NCI-H2196 (cell line): ENCODE measurements around the gene SIGLEC9.

Experiments used
- DNase-seq: peaks from one replicate; lab custom pipeline; 2025; ENCODE audit not compliant: unreplicated experiment; lab: John Stamatoyannopoulos, UW

SIGLEC9 gene

DNA sequence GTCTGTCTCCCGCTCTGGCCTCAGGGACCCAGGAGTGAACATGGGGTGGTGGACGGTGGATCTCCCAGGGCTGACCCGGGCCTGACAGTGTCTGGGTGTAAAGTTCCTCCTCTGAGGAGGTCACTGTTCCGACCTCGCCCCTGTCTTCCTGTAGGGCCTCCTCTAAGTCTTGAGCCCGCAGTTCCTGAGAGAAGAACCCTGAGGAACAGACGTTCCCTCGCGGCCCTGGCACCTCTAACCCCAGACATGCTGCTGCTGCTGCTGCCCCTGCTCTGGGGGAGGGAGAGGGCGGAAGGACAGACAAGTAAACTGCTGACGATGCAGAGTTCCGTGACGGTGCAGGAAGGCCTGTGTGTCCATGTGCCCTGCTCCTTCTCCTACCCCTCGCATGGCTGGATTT lies at the start of gene SIGLEC9:
Gene SIGLEC9, plus strand, starts transcription at position 178 of the 400 bp plus-strand sequence. Its CDS starts 69 bp downstream, at position 247.
- no peak for DNase-seq

DNA sequence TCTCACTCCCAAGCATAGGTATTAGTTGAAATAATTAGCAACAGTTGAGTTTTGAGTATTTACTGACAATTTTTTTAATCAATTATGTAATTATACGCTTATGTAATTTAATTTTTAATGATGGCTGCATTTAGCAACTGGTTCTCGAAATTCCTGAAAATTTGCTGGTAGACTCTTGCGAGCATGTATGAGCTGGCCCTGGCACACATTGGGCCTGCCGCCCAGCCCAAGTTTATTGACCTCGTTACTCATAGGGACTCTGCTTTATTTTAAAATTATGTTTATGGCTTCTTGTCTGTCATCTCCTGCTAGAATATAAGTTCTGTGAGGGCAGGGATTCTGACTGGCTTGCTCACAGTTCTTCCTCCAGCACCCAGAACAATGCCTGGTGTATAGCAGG lies 48.7 kb upstream of the SIGLEC9 start:
- no peak for DNase-seq

DNA sequence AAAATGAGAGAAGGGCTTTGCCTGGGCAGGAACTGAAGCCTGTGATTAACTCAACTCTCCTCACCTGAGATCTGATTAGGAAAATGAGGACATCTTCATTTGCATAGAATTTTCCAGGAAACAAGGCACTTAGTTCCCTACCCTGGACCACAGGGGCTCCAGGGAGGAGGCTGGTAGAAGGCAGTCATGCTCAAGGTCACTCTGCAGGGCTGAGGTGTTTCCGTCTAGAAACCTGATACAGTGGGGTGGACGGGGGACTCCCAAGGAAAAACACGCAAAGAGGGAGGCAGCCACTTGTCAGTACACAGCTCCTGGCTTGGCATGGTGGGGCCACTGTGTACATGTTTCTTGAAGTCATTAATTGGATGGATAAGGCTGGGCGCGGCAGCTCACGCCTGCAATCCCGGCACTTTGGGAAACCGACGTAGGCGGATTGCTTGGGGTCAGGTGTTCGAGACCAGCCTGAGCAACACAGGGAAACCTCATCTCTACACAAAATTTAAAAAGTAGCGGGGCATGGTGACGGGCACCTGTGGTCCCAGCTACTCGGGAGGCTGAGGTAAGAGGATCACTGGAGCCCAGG lies 48.0 kb upstream of the SIGLEC9 start:
- no peak for DNase-seq

DNA sequence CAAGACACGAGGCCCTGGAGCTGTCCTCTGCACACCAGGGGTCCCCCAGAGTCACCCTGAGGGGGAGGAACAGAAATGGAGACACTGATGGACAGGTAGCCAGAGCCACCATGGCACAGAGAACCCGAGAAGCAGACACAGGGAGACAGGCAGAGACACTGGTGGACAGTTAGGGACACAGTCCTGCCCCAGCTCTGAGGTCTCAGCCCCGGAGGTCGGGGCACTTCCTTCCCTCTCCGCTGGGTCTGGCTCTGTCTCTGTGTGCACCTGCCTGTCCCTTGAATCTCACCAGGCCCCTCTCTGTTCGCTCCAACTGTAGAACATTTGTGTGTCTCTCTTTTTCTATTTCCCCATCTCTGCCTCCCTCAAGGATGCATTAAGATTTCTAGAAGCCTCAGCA lies 46.6 kb upstream of the SIGLEC9 start:
- DNase-seq, result no peak

DNA sequence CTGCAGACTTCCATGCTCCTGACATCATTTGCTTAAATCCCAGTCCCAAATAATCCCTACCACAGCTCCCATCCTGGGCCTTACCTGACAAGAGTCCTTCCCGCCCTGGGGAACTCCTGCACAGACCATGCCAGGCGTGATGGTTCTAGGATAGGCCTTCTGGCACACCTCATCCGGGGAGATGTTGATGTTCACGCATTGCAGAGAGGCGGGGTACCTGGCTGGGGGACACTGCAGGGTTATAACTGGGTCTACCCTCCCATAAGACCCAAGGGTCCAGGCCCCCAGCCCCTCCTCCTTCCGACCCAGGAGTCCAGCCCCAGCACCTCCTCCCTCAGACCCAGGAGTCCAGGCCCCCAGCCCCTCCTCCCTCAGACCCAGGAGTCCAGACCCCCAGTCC lies 46.0 kb upstream of the SIGLEC9 start:
- no peak for DNase-seq

DNA sequence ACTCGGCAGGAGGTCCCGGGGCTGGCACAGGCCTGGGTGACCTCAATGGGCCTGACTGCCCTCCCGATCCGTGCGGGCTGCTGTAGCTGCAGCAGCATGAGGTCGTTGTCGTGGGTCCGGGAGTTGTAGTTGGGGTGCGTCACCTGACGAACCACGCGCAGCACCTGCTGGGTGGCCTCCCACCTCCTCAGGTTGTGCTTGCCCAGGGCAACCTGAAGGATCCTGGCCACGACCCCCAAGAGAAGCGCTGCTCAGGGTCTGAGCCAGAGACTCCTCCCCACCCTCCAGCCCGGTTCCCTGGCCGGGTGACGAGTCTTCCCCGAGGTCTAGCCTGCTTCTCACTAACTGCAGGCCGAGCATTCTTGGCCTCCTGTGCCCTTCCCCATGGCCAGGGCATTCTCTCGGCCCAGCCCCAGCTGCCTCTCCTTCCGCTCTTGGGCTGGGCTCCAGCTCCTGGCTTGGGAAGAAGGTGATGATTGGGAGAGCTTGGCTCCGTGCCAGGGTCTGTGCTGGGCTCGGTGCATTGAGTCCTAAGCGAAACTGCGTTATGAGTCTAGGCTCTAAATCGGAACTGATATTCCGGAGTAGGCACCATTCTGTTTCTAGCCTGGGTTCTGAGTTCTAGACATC lies 45.1 kb upstream of the SIGLEC9 start:
- peak; percentile 7 for DNase-seq

DNA sequence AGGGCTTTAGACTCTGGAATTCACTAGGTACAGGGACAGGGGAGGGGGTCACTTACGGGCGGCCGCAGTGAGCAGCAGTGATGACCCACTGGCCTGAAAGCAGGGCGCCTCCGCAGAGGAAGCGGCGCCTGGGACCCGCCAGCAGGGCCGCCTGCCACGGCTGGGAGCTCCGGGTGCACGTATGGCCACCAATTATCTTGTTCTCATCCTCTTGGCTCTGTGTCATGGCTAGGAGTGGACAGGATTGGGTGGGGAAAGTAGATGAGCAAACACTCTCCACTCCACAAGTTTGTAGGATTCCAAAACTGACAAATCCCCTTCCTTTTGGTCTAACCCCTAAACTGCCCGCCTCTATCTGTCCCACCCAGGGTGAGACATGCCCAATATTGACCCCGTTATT lies 43.2 kb upstream of the SIGLEC9 start:
- DNase-seq, result no peak

DNA sequence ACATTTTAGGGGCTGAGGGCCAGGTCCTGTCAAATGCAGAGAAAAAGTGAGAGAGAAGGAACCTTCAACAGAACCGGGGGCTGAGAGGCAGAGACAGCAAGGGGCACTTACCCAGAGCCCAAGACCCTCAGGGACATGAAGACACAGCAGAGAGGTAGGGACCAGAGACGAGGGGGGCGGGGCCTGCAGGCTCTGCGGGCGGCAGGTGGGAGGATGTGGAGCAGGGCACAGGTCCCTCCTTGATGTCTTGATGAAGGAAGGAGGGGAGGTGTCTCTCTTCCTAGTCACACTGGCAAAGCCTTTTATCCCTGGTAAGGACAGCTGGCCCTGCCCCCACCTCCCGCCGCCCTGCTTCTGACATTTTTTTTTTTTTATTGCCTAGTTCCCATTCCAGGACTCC lies 42.1 kb upstream of the SIGLEC9 start, which contains the start of gene KLK14:
Gene KLK14, minus strand, starts transcription at position 277 of the 400 bp plus-strand sequence. Its CDS starts 273 bp downstream, at position 4.
- DNase-seq, result no peak

DNA sequence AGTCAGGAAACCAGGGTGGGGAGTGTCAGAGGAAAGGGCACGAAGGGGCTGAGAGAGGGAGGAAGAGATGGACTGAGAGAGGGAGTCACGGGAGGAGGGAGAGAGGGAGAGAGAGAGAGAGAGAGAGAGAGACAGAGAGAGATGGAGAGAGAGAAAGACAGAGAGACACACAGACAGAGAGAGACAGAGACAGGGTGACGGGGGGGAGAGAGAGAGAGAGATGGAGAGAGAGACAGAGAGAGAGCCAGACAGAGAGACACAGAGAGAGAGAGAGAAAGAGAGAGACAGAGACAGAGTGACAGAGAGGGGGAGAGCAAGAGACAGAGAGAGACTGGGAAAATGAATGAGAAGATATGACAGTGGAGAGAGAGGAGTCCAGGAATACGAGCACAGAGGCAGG lies 41.5 kb upstream of the SIGLEC9 start:
- no peak for DNase-seq

DNA sequence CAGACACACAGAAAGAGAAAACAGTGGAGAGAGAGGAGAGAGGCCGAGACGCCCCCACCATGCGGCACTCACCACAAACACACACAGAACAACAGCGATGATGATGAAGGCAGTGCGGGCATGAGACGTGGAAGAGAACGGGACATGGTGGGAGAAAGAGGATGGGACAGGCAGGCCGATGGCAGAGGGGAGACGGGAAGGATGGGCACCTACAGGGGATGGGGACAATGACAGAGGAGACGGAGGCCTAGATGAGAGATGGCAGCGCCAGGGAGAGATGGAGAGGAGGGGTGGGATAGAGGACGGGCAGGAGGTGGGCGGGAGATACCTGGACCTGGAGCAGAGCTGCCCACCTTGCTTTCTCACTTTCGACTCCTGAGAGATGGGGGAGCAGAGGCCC lies 40.9 kb upstream of the SIGLEC9 start:
- DNase-seq, result no peak

DNA sequence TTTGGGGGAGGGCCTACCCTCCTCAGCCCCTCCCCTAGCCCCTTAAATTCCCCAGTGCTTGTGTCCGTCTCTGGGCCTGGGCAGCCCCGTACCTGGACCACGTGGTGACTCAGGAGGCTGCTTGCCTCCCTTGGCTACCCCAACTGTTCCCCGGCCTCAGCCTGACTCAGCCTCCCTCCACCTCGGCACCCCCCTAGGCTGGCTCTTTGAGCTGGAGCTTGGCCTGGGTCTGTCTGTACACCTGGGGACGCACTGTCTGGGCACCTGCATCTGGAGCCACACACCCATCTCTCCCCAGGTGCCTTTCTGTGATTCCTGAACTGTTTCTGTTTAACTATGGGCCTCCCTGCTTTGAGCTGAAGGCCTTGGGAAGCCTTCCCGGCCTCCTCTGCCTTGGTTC lies 40.2 kb upstream of the SIGLEC9 start:
- no peak for DNase-seq

DNA sequence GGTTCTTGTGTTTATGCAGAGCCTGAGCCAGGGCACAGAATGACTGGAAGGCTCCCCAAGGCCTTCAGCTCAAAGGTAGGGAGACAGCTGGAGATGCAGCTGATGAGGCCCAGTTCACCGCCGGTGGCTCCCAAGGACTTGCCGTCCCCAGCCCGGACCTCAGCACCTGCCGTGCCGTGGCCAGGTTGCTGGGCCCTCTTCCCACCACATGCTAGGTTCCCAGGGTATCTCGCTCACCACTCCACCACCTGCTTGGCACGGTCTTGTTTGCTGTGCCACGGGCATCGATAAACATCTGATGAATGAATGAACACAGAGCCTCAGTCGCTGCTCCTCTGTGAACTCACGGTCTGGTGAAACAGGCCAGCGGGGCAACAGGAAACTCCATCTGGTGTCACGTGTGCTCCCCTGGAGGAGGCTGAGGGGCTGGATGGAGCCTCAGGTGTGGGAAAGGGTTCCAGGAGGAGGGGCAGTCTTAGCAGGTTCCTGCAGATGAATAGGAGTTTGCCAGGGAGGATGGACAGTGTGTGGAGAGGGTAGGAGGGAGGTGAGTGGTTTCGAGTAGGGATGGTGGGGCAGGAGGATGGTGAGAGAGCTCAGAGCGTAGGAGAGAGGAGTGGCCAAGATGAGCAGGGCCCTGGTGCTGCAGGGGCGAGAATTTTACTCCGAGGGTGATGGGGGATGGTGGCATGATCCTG lies 38.4 kb upstream of the SIGLEC9 start:
- no peak for DNase-seq

DNA sequence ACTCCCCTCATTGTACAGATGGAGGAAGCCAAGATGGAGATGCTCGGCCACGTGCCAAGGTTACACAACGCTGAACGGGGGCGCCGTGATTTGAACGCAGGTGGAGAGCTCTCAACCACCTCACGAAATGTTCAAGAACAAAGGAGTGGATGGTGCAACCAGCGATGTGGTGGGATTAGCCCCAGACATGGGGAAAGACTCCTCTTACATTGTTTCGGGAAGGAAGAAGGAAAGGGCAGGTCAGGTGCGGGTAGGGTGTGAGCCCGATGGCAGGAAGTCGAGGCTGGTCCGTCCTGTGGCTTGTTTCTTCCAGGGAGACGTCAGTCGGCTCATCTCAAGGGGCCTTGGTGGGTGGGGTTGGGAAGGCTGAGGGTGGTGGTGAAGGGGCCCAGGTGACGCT lies 34.9 kb upstream of the SIGLEC9 start:
- no peak for DNase-seq

DNA sequence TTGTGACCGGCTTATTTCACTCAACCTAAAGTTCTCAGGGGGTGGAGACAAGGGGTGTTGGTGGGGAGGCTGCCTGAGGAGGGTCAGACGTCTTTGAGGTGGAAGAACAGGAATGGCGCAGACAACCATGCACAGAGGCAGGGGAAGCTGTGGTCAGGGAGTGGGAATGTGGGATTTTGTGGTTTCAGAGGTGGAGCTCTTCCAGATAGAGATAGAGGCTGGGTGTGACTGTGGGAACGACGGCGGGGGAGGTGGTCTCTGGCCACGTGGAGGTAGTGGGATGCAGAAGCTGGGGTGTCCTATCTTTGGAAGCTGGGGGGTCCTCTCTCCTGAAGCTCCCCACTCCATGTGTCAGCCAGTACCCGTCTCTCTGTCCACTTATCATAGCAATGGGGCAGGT lies 34.2 kb upstream of the SIGLEC9 start:
- DNase-seq, result no peak

DNA sequence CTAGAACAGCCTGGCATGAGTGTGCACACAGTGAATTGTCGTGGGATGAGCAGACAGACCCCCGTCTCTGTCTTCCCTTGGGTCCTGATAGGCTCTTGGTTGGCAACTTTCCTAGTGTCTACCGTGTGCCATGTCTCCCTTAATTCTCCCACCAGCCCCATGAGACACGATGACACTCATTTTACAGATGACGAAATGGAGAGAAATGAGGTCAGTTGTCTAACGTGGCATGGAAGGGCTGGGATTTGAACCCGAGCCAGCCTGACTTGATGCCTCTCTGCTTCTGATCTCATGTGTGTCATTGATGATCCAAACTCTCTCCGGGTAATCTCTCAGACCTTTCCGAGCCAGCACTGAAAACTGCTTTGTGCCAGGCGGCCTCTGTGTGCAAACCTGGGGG lies 33.6 kb upstream of the SIGLEC9 start:
- DNase-seq, result no peak

DNA sequence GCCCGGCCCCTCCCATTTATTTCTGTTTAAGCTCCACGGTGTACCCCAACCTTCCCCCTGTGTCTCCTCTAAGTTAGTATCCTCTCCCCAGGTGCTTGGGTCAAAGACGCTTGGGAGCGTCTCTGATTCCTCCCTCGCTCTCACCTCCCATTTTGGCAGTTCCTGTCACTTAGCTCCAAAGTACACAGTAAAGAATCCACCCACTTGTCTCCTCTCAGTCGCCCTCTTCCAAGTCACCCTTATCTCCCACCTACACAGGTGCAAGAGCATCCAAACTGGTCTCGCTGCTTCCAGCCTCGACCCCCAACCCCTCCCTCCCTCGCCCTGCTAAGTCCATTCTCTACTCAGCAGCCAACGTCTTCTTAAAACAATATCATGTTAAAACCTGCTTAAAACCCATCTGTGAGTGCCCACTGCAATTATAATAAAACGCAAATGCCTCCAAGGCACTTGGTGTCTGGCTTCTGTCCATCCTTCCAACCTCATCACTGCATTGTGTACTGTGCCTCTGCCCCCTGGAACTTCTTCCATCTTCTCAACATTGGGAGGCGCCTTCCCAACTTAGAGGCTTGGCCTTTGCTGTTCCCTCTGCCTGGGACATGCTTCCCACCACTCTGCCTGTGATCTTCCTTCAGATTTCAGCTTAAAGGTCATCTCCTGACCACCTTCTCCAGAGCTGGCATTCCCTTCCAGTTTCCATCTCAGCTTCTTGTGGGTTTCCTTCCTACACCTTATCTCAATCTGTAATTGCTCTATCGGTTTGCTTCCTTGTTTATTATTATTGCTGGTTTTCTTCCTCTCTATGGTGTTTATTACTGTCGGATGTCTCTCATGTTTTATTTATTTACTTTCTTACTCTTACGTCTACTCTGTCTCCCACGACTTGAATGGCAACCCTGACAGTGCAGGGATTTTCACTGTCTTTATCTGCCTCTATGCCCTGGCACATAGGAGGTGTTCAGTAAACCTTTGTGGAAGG lies 32.5 kb upstream of the SIGLEC9 start:
- no peak for DNase-seq

DNA sequence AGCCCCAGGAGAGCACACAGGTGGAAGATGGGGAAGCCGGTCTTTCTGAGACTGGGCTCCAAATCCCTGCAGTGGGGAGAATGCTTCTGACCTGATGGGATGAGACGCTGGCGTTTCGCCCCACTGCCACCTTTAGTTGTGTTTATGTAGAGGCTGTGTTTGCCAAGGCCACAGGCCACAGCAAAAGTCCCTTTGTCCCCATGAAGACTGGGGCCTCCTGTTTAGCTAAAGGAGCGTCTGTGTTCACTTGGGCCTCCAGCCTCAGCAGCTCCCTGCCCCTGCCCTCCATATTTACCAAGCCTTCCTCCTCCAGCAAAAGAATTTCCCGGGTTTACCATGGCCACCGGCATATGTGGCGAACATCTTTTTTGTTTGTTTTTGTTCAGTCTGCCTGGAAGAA lies 31.6 kb upstream of the SIGLEC9 start:
- DNase-seq, result no peak

DNA sequence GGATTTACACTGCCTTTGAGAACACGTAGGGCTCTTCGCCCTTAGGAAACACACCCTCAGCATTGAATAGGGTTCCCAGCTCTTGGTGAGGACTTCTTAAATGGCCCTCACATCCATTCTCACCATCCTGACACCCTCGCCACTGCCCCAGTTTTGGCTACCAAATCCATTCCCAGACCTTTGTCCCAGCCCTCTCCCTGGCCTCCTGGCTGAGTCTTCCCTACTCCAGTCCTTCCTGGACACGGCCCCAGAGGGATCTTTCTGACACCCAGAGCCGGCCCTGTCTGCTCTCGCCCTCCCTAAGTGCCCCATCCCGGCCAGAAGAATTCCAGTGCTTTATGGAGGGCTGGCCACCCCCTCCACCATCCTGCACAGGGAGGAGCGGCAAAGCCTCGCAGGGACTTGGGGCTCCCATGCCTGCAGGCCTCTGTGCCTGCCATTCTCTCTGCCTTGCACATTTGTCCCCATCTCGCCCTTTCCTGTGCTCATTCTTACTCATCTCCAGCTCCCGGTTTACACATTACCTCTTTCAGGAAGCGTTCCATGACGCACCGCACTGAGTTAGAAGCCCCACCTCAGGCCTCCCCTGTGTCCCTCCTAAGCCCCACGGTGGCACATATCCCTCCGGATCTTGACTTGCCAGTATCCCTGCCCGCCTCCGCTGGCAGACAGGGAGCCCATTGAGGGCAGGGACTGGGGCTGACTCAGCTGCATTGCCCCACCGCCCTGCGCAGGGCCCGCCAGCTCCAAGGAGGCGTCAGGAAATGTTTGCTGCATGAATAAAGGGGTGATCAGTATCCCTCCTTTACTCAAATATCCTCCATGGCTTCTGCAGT lies 31.0 kb upstream of the SIGLEC9 start:
- DNase-seq, result no peak

DNA sequence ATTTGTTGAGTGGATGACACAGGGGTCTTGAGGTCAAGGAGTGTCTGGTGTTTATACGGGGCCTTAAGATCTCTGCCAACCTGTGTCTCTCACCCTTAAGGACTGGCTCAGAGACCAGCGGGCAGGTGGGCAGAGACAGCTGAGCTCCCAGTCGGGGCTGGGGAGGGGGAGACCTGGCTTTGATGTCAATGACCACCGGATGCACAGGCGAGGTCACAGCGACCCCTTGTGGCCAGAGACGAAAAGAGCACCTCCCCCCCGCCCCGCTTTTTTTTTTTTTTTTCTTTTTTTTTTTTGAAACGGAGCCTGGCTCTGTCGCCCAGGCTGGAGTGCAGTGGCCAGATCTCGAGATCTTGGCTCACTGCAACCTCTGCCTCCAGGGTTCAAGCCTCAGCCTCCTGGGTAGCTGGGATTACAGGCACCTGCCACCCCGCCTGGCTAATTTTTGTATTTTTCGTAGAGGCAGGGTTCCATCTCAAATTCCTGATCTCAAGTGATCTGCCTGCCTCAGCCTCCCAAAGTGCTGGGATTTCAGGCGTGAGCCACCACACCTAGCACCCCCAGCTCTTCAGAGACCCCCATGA lies 29.9 kb upstream of the SIGLEC9 start:
- peak; percentile 59 for DNase-seq
